Suppressor macrophage treated with lipopolysaccharide for 1 hour (primary cell): ENCODE results near the gene YWHAH.

Source experiments
- DNase-seq, 3 donors: peaks; one replicate each; pipeline ENCODE4 v3.0.0-alpha.2; 2020 to 2022

The YWHAH gene

DNA sequence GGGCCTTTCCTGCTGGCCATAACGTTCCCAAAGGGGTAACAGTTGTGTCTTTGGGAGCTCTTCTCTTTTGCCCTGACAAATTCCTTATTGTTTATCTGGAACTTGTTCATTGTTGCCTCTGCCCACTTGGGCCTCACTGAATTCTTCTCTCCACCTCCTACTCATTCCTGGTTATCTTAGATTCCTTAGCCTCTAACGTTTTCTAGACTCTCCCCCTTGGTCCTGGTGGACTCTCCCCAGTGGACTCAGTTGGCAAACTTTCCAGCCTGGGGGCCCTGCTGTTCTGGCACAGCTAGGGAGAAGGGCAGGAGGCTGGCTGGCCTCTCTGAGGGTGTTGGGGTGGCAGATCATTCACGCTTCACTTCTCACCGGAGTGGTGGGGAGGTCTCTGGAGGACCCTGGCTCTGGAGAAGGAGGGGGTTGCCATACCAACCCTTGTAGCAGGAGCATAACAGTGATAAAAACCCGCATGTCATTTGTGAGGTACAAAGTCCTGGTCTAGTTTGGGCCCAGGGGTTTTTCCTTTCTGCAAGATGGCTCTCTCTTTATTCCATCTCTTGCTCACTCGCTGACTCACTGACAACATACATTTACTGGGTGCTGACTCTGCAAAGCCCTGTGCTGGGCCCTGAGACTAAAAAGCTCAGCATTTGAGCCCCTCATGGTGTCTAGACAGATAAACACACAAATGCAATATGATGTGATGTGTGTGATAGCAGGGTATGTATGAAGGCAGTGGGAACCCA is 39.7 kb downstream of the YWHAH start:
- peak in 1 of 3 donors; percentile 13 for DNase-seq

DNA sequence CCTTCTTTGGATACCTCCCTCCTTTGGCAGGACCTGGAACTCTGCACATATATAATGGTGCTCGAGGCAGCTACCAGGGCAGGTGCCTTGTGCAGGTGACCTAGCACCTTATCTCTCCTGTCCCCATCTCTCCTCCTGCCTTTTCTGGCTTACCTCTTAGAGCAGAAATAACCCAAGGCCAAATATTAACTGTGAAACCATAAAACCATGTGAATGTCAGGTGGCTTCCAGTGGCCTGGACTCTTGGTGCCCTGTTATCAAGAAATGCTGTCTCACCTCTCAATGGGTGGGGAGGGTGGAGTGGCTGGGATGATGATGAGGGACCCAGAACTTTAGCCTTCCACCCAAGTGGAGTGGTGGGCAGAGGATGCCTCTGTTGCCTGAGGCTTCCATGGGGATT is 42.9 kb downstream of the YWHAH start:
- no peak for DNase-seq

DNA sequence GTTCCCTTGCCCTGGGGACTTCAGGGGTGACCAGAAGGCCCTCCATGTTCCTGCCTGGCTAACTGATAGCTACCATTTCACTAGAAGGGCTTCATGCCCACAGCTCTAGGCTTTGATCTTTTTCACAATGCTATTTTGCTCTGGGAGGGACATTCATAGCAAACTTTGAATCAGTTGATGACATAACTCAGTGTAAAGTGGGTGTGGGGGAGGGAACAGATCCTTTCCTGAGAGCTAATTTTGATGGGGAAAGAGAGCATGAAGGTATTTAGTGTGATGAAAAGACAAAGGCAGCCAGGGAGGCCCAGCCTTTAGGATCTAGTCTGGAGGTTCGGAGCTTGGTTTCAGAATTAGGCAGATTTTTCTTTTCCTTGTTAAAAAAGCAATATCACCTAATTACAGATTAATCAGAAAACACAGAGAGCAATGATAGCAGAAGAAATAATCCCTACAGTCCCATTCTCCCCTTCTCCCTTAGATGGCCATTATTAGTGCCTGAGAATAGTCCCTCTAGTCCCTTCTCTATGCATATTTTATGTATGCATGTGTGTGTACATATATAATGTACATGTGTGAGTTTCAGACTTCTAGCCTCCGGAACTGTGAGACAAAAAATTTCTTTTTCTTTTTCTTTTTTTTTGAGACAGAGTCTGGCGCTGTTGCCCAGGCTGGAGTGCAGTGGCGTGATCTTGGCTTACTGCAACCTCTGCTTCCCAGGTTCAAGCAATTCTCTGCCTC is 46.9 kb downstream of the YWHAH start:
- no peak for DNase-seq

DNA sequence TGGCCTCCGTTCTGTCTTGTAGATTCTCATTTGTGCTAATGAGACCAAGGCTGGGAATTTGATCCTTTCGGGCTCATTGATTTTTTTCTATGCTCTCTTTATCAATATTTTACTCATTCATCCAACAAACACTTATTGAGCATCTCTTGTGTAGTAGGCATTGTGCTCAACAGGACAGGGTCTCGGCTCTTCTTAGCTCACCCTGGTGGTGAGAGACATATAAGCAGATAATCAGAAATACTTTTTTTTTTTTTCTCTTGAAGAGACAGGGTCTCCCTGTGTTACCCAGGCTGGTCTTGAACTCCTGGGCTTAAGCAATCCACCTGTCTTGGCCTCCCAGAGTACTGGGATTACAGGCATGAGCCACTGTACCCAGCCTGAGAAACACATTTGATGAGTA is 50.7 kb downstream of the YWHAH start:
- DNase-seq, result no peak

DNA sequence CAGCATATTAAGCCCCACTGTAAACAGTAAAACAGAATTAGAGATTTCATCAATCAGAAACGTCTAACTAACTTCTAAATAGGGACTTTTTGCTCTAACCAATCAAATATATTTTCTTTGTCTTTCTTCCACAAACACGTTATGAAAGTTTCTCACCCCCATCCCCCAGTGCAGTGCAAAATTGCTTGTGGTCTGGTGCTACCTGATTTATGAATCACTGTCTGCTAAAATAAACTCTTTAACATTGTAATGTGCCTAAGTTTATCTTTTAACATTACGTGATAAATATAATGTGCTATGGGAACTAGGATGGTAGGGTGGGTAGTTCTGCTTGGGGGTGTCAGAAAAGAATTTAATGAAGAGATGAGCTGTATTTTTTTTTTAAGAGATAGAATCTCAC is 51.5 kb downstream of the YWHAH start:
- DNase-seq, result no peak

DNA sequence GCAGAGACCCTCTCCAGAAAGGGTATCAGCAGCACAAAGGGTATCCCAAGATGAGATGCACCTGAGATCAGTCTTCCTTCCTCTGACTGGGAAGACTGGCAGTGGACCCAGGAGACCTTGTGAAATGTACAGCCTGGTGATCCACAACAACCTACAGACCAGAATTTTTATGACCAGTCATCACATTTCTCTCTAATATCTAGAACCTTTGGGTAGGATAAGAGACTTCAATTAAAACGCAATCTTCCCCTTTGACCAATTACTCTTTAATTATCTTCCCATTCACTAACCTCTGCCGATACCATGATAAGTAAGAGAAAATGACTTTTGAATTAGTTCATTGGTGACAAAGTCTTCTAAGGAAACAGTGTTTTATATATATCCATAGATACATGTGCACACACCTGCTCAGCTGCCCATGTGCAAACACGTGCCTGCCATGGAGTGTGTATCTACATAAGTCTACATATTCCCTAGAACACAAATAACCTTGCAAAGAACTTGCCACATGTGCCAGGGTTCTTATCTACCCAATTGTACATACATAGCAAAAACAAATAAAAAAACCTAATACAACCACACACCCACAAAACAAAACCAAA is 54.5 kb downstream of the YWHAH start:
- no peak for DNase-seq

DNA sequence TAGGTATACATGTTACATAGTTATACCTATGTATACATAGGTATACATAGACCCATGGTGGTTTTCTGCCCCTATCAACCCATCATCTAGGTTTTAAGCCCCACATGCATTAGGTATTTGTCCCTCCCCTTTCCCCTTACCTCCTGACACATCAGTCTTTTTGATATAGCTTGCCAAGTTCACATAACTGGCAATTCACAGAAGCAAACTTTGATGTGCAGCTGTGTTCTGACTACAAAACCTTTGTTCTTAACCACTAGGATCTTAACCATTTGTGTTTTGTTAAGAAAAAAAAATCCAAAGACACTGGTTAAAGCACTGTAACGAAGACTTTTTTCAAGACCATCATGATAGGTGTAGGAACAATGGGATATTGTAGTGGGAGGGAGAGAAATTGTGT is 55.8 kb downstream of the YWHAH start:
- DNase-seq, result no peak

DNA sequence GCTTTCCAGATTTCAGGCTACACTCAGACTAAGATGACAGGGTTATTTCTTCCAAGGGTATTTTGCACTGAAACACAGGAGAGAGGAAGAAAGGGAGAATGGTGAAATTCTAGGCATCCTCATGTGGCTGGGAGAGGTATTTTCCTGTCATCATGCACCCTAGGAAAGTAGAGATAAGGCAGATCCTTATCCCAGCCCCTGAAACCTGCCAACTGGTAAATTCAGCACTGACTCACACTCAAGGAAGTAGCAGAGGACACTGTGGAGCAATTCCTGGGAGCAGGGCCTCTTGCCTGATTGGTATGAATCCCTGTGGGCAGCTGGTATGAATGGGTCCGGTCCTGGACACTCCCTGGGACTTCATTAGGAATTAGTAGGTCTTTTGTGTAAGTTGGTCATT is 61.1 kb downstream of the YWHAH start:
- no peak for DNase-seq
